ENCODE data around the gene GTF2F2.

GTF2F2 gene

GRCh38 chr13:45132369-45133064, 12.2 kb downstream of the GTF2F2 start:
- peak overlapping the region; percentile 84 for H3K27ac ChIP-seq
- peak overlapping the region; percentile 42 to 60 for H3K4me3 ChIP-seq (ENCODE audit: low read depth in 1 of 2, low read length in 1 of 2)
- H3K9me3 ChIP-seq = no peaks in the 10 kb centered on the region
- H3K27me3 ChIP-seq = no peaks in the 10 kb centered on the region
- no peaks in the 10 kb centered on the region for H3K36me3 ChIP-seq
- no peak for TF ChIP-seq CTCF (IDR thresholded peaks at IDR 0.05)
- peaks cover 33 to 40% of the 10 kb centered on the region in 2 experiments for H3K4me1 ChIP-seq (ENCODE audit: control insufficient read depth in 1 of 2, insufficient read depth in 1 of 2, low read depth in 1 of 2, low read length in 1 of 2)

GRCh38 chr13:45133396-45134118, 13.2 kb downstream of the GTF2F2 start:
- Histone ChIP-seq H3K27me3 (no peaks in the 10 kb centered on the region), H3K9me3 (no peaks in the 10 kb centered on the region), H3K36me3 (peaks cover 1% of the 10 kb centered on the region)

GRCh38 chr13:45136741-45137504, 16.6 kb downstream of the GTF2F2 start:
- H3K4me3 ChIP-seq (ENCODE audit: low read depth in 1 of 2, low read length in 1 of 2) = no peak overlapping the region
- no peak for TF ChIP-seq CTCF (IDR thresholded peaks at IDR 0.05)
- peak overlapping the region; percentile 63 for H3K27ac ChIP-seq
- no peaks in the 10 kb centered on the region for H3K27me3 ChIP-seq
- peaks cover 12% of the 10 kb centered on the region for H3K36me3 ChIP-seq
- no peaks in the 10 kb centered on the region for H3K9me3 ChIP-seq
- H3K4me1 ChIP-seq (ENCODE audit: control insufficient read depth in 1 of 2, insufficient read depth in 1 of 2, low read depth in 1 of 2, low read length in 1 of 2) = peaks cover 32 to 37% of the 10 kb centered on the region in 2 experiments

More at GRCh38 chr13:45133396-45134118, 13.2 kb downstream of the GTF2F2 start:
- no peak for TF ChIP-seq CTCF (IDR thresholded peaks at IDR 0.05)
- peak overlapping the region; percentile 84 for H3K27ac ChIP-seq
- no peak overlapping the region for H3K4me3 ChIP-seq (ENCODE audit: low read depth in 1 of 2, low read length in 1 of 2)
- H3K4me1 ChIP-seq (ENCODE audit: control insufficient read depth in 1 of 2, insufficient read depth in 1 of 2, low read depth in 1 of 2, low read length in 1 of 2) = peaks cover 40 to 44% of the 10 kb centered on the region in 2 experiments

- Histone ChIP-seq H3K4me3 (ENCODE audit: low read depth in 1 of 2, low read length in 1 of 2) (no peak overlapping the region), H3K36me3 (peaks cover 12% of the 10 kb centered on the region), H3K9me3 (no peaks in the 10 kb centered on the region), H3K4me1 (ENCODE audit: control insufficient read depth in 1 of 2, insufficient read depth in 1 of 2, low read depth in 1 of 2, low read length in 1 of 2) (peaks cover 26 to 31% of the 10 kb centered on the region in 2 experiments), H3K27ac (peak overlapping the region; percentile 63), H3K27me3 (no peaks in the 10 kb centered on the region)
- TF ChIP-seq CTCF (IDR thresholded peaks at IDR 0.05) = no peak
These were observed 17.2 kb downstream of the GTF2F2 start for GRCh38 chr13:45137526-45137925.

- TF ChIP-seq CTCF (IDR thresholded peaks at IDR 0.05) = no peak
- Histone ChIP-seq H3K9me3 (no peaks in the 10 kb centered on the region), H3K27me3 (no peaks in the 10 kb centered on the region), H3K27ac (peak overlapping the region; percentile 63), H3K36me3 (peaks cover 12% of the 10 kb centered on the region), H3K4me1 (ENCODE audit: control insufficient read depth in 1 of 2, insufficient read depth in 1 of 2, low read depth in 1 of 2, low read length in 1 of 2) (peaks cover 19 to 23% of the 10 kb centered on the region in 2 experiments), H3K4me3 (ENCODE audit: low read depth in 1 of 2, low read length in 1 of 2) (no peak overlapping the region)
These were observed 18.0 kb downstream of the GTF2F2 start for GRCh38 chr13:45138282-45138681.

All from neutrophil (primary cell).